GM12801 (cell line): ENCODE measurements around the gene NTRK3.

ENCODE experiments used
- TF ChIP-seq, protein P1 (sequence below): IDR thresholded peaks from one replicate; pipeline ENCODE4 v1.5.1; 2011; ENCODE audit warnings: control low read depth; ENCODE audit not compliant: insufficient read length; ENCODE audit errors: extremely low read depth

Gene NTRK3

DNA sequence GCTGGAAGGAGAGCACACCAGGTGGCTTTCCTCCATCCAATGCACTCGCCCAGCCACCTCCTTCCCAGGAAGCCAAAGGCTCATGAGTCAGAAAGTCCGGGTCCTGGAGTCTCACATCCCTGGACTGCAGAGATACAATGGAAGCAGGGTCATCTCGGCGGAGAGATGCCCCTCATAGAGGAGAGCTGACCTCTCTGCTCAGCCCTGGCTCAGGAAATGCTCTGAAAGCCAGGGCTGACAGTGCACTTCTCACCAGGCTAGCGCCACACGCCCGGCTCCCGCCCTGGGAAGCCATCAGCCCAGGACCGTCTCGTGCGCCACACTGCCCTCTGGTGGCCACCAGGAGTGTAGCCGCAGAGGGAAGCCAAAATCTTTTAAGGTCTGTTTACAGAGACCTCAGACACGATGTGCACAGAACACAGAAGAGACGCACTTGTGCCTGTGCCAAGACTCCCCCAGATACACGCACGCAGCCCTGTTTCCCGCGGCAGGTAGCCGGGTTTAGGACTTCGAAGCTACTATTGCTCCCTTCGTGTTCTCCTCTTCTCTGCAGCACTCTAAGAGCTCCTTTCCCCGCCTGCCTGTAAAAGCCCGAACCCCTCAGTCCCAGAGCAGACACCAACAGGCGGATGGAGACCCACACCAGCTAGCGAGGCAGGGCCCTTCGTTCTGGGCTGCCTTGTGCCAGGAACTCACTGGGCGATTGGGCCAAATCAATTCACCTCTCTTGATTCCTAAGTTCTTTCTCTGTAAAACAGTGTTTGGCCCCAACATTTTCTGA lies 9.7 kb downstream of the NTRK3 start:
- TF ChIP-seq, protein P1, sequence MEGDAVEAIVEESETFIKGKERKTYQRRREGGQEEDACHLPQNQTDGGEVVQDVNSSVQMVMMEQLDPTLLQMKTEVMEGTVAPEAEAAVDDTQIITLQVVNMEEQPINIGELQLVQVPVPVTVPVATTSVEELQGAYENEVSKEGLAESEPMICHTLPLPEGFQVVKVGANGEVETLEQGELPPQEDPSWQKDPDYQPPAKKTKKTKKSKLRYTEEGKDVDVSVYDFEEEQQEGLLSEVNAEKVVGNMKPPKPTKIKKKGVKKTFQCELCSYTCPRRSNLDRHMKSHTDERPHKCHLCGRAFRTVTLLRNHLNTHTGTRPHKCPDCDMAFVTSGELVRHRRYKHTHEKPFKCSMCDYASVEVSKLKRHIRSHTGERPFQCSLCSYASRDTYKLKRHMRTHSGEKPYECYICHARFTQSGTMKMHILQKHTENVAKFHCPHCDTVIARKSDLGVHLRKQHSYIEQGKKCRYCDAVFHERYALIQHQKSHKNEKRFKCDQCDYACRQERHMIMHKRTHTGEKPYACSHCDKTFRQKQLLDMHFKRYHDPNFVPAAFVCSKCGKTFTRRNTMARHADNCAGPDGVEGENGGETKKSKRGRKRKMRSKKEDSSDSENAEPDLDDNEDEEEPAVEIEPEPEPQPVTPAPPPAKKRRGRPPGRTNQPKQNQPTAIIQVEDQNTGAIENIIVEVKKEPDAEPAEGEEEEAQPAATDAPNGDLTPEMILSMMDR, result no peak

DNA sequence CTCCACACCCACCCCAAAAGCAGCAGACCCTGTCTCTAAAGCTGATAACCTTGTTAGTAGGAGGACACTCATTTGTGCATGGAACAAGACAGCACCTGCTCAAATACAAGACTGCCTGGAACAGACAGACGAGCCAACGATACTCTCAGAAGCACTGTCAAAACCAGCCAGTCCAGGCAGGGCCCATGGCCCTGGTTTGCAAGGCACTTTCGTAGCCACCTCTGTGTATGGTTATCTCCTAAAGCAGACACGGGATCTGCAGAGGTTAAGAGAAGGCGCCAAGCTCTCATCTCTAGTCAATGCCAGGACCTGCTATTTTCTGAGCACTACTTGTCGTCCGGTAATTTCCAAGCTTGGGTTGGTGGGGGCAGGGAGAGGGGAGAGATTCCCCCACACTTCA lies 10.5 kb downstream of the NTRK3 start:
- TF ChIP-seq, protein P1, result no peak

DNA sequence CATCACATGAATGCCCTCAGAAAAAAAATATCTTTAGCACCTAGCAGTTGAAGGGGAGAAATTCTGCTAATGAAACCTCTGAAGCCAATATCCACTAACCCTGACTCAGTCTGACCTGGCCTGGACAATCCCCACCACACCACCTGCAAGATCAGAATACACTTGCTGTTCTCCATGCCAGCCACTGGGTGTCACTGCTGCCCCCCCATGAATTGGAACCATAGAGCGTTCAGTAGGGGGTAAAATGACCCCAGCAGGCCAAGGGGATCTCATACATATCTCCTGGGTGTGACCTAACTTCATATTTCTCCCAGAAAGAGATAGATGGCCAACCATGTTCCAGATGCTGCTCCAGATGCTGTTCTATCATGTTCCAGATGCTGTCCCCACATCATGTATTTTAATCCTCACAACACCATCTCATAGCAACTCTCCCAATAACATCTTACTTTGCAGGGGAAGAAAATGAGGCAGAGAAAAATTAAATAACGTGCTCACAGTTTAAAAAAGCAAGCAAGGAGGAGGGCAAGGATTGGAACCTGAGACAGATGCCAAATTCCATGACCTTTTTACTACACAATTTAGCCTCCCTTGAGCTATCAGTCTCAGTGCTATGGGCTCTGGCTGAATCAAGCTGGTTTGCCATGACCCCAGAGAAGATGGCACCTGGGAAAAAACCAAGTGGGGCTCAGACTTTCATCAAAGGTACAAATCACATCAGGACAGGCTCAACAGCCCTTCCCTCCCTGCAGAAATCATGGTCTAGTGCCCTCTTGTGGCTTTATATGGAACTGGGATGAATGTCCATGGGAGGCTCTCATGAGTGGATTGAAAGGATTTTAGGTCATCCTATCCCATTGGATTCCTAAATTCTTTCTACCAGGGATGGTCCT lies 12.4 kb downstream of the NTRK3 start:
- TF ChIP-seq, protein P1, result no peak

DNA sequence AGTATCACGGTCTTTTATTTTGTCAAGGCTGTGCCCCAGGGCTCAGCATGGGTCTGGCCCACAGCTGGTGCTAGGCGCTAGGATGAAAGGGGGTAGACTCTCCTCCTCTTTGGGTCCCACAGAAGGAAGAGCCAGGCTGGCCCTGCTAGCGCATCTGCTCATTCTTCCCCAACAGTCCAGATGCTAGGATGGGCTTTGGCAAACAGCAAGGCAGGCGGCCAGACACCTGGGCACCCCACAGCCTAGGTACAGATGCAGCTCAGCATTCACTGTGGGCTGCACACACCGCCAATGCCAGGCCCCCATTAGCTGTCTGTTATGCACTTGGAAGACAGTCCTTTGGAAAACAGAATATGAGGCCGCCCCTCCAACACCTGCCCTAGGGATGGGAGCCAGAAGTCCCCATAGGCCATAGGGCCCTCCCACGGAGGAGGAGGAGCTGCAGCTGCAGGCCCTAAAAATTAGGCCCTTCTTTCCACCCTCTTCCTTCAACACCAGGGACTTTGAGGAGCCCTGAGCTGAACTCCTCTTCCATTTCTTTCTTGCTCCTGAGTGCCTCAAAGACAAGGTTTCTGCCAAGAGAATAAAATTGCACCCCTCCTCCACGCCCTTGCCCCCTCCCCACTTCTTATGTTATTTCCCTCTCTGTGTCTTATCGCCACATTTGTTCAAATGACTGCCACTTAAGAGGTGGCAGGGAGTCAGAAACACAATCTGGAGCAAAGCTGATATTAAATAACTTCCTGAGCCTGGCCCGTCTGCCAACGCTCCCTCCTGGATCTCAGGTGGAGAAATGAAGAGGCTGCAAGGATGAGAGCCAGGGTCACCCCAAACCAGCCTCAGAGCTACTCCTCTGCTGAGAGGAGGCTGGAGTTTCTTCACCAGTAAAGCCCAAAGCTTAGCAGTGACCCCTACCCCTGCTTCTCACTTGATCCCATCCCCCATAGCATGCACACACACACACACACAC lies 13.7 kb downstream of the NTRK3 start:
- TF ChIP-seq, protein P1, result no peak

DNA sequence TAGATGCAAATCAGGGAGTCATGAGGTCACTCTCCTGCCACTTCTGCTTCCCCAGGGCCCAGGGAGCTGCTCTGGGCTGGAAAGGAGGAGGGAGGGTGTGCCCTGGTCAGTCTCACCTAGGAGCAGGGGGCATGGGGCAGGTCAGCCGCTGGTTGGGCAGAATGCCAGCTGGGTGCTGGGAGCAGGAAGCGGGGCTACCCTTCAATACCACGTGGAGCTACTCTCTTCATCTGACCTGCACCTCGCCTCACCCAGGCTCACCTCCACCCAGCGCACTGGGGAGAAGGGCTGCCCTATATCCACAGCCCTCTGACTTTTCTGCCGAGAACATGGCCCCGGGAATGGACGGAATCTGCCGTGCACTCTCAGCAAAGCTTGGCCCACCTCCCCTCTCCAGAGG lies 15.1 kb downstream of the NTRK3 start:
- TF ChIP-seq, protein P1, result no peak

DNA sequence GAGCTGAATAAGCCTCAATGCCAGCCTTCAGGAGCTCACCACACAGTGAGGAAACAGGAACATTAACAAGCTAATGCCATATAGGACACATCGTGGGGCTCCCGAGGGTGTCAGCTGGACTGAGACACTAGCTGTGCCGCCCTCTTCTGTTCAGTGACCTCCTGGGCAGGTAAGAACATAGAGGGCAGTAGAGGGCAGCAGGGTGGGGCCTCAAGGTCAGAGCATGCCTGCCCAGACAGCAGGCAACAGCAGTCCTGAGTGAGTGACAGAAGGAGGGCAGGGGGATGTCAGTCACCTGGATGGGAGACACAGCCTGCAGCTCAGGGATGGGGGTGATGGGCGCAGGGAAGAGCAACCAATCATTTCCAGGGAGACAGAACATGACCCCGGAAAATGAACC lies 15.5 kb downstream of the NTRK3 start:
- TF ChIP-seq, protein P1, result no peak
